Astrocyte (in vitro differentiated cells and primary cell): Measurements from ENCODE around the gene CEACAM5. TPM values are rescaled to one million over a fixed set of nuclear protein-coding genes. Genes with fewer than 3 reads are reported as not detected.

ENCODE experiments used
- DNase-seq: peaks from one replicate; pipeline ENCODE4 v3.0.0-alpha.2; 2010; ENCODE audit warnings: low read depth
- FAIRE-seq: peaks from 2 replicates; lab custom pipeline; 2011; peaks lifted over from hg19 to GRCh38; lab: Jason Lieb, UNC
- H2AFZ ChIP-seq: 2 replicates; pipeline ENCODE4 v1.6.0; 2012; ENCODE audit warnings: low read depth, low read length, inconsistent platforms
- H3K27ac ChIP-seq: 2 replicates; pipeline ENCODE4 v1.5.1; 2011; ENCODE audit warnings: low read depth, low read length, inconsistent platforms
- H3K27me3 ChIP-seq: 2 replicates; pipeline ENCODE4 v1.6.0; 2011; ENCODE audit warnings: low read length, inconsistent platforms; ENCODE audit not compliant: insufficient read depth
- H3K36me3 ChIP-seq: 2 replicates; pipeline ENCODE4 v1.5.1; 2011; ENCODE audit warnings: low read length, inconsistent platforms; ENCODE audit not compliant: insufficient read depth
- H3K4me1 ChIP-seq: 2 replicates; pipeline ENCODE4 v1.5.1; 2011; ENCODE audit warnings: low read length, inconsistent platforms; ENCODE audit not compliant: insufficient read depth
- H3K4me2 ChIP-seq: 2 replicates; pipeline ENCODE4 v1.6.0; 2012; ENCODE audit warnings: low read length, inconsistent platforms
- H3K4me3 ChIP-seq: 2 replicates; pipeline ENCODE4 v1.5.1; 2011; ENCODE audit warnings: low read depth, mild to moderate bottlenecking, low read length, inconsistent platforms; ENCODE audit not compliant: insufficient read depth
- H3K79me2 ChIP-seq: 2 replicates; pipeline ENCODE4 v1.6.0; 2012; ENCODE audit warnings: mild to moderate bottlenecking, low read length, inconsistent platforms; ENCODE audit not compliant: insufficient read depth
- H3K9ac ChIP-seq: 2 replicates; pipeline ENCODE4 v1.6.0; 2012; ENCODE audit warnings: mild to moderate bottlenecking, low read length, inconsistent platforms
- H3K9me3 ChIP-seq: 2 replicates; pipeline ENCODE4 v1.5.1; 2012; ENCODE audit warnings: low read depth, mild to moderate bottlenecking, low read length, inconsistent platforms; ENCODE audit not compliant: insufficient read depth
- H4K20me1 ChIP-seq: 2 replicates; pipeline ENCODE4 v1.6.0; 2012; ENCODE audit warnings: low read length, inconsistent platforms; ENCODE audit not compliant: insufficient read depth
- H3K27ac Mint-ChIP-seq: one replicate; pipeline ENCODE4 v1.8.0; 2021; ENCODE audit warnings: mild to moderate bottlenecking, mixed read lengths; ENCODE audit not compliant: unreplicated experiment
- H3K27me3 Mint-ChIP-seq: one replicate; pipeline ENCODE4 v1.8.0; 2021; ENCODE audit warnings: low read depth, mixed read lengths; ENCODE audit not compliant: unreplicated experiment
- H3K36me3 Mint-ChIP-seq: one replicate; pipeline ENCODE4 v1.8.0; 2021; ENCODE audit warnings: low read depth, mixed read lengths; ENCODE audit not compliant: unreplicated experiment
- H3K4me1 Mint-ChIP-seq: one replicate; pipeline ENCODE4 v1.8.0; 2021; ENCODE audit warnings: low read depth, mixed read lengths; ENCODE audit not compliant: unreplicated experiment
- H3K4me3 Mint-ChIP-seq: one replicate; pipeline ENCODE4 v1.8.0; 2021; ENCODE audit warnings: mild to moderate bottlenecking, moderate library complexity, mixed read lengths; ENCODE audit not compliant: unreplicated experiment
- H3K9me3 Mint-ChIP-seq: one replicate; pipeline ENCODE4 v1.8.0; 2021; ENCODE audit warnings: mild to moderate bottlenecking, mixed read lengths; ENCODE audit not compliant: unreplicated experiment
- CTCF ChIP-seq: IDR thresholded peaks from 2 replicates; pipeline ENCODE4 v1.5.1; 2011; ENCODE audit warnings: low read depth, mild to moderate bottlenecking, inconsistent platforms, low read length, moderate library complexity; ENCODE audit not compliant: insufficient read depth
- EZH2 ChIP-seq: IDR thresholded peaks from 2 replicates; pipeline ENCODE4 v1.6.1; 2012; ENCODE audit warnings: mild to moderate bottlenecking, low read length, inconsistent platforms; ENCODE audit not compliant: insufficient read depth
- total RNA-seq: library from RNA; stranded (reverse); gene quantifications from 2 replicates; pipeline ENCODE4 v1.2.1, GENCODE V29; 2021

CEACAM5 gene
- total RNA-seq, 1 donor from 2014 or later = not detected

GRCh38 chr19:41741244-41741554 is 32.8 kb downstream of the CEACAM5 start:
- no peak for TF ChIP-seq CTCF
- no peak for TF ChIP-seq EZH2
- Histone ChIP-seq H3K9ac (no peak overlapping the region), H2AFZ (no peak overlapping the region), H3K9me3 (no peaks in the 10 kb centered on the region), H3K27me3 (peaks cover 6% of the 10 kb centered on the region), H4K20me1 (no peaks in the 10 kb centered on the region), H3K79me2 (no peaks in the 10 kb centered on the region), H3K4me3 (no peak overlapping the region), H3K4me2 (no peak overlapping the region), H3K4me1 (no peaks in the 10 kb centered on the region), H3K36me3 (no peaks in the 10 kb centered on the region), H3K27ac (no peak overlapping the region)
- Mint-ChIP-seq H3K4me1 (no peaks in the 10 kb centered on the region), H3K4me3 (no peak overlapping the region), H3K9me3 (no peaks in the 10 kb centered on the region), H3K27me3 (peaks cover 55% of the 10 kb centered on the region), H3K36me3 (no peaks in the 10 kb centered on the region), H3K27ac (no peak overlapping the region)
- no peak for DNase-seq
- FAIRE-seq = no peak

GRCh38 chr19:41744850-41745249 is 36.4 kb downstream of the CEACAM5 start:
- Histone ChIP-seq H3K4me1 (no peaks in the 10 kb centered on the region), H4K20me1 (no peaks in the 10 kb centered on the region), H2AFZ (no peak overlapping the region), H3K4me3 (no peak overlapping the region), H3K27me3 (peaks cover 8% of the 10 kb centered on the region), H3K4me2 (no peak overlapping the region), H3K36me3 (no peaks in the 10 kb centered on the region), H3K79me2 (no peaks in the 10 kb centered on the region), H3K9ac (no peak overlapping the region), H3K27ac (no peak overlapping the region), H3K9me3 (no peaks in the 10 kb centered on the region)
- no peak for TF ChIP-seq EZH2
- no peak for TF ChIP-seq CTCF
- Mint-ChIP-seq H3K36me3 (no peaks in the 10 kb centered on the region), H3K9me3 (no peaks in the 10 kb centered on the region), H3K27ac (no peak overlapping the region), H3K27me3 (peaks cover 80% of the 10 kb centered on the region), H3K4me3 (no peak overlapping the region), H3K4me1 (no peaks in the 10 kb centered on the region)
- DNase-seq = no peak
- FAIRE-seq = no peak

- H3K9ac ChIP-seq = no peak overlapping the region
- no peak overlapping the region for H3K4me3 Mint-ChIP-seq
- TF ChIP-seq EZH2 (no peak), CTCF (no peak)
- no peak overlapping the region for H3K27ac Mint-ChIP-seq
- H3K4me1 ChIP-seq = no peaks in the 10 kb centered on the region
- H3K9me3 ChIP-seq = no peaks in the 10 kb centered on the region
- no peaks in the 10 kb centered on the region for H3K36me3 Mint-ChIP-seq
- H4K20me1 ChIP-seq = no peaks in the 10 kb centered on the region
- H3K4me3 ChIP-seq = no peak overlapping the region
- H3K4me2 ChIP-seq = no peak overlapping the region
- DNase-seq (no peak), FAIRE-seq (no peak)
- H2AFZ ChIP-seq = no peak overlapping the region
- H3K27ac ChIP-seq = no peak overlapping the region
- H3K9me3 Mint-ChIP-seq = no peaks in the 10 kb centered on the region
- H3K79me2 ChIP-seq = no peaks in the 10 kb centered on the region
- H3K36me3 ChIP-seq = no peaks in the 10 kb centered on the region
- H3K27me3 ChIP-seq = peaks cover 8% of the 10 kb centered on the region
- H3K27me3 Mint-ChIP-seq = peaks cover 76% of the 10 kb centered on the region
- H3K4me1 Mint-ChIP-seq = no peaks in the 10 kb centered on the region
These were observed 37.3 kb downstream of the CEACAM5 start for GRCh38 chr19:41745756-41746155.
